Endothelial cell of umbilical vein (primary cell): ENCODE results near the gene CINP. TPM values are rescaled to one million over a fixed set of nuclear protein-coding genes. Genes with fewer than 3 reads are reported as not detected.

ENCODE experiments used
- BruUV-seq: library from RNA; stranded (reverse); fragments of 400-500 nt; replicated peaks from 2 replicates; lab custom pipeline; 2021; lab: Mats Ljungman, UMichigan
- CTCF ChIA-PET: fragments of 300-600, 350-600 bp; sonication (Branson Sonifier 250); formaldehyde crosslinking; loops from one replicate; lab custom pipeline; 2021; ENCODE audit warnings: antibody characterized with exemption, inconsistent platforms; lab: Charles Lee
- POLR2A ChIA-PET: fragments of 300-600, 350-600 bp; sonication (Branson Sonifier 250); formaldehyde crosslinking; loops from one replicate; lab custom pipeline; 2021; ENCODE audit warnings: antibody characterized with exemption, inconsistent platforms; lab: Charles Lee
- DNase-seq: peaks from one replicate; pipeline ENCODE4 v3.0.0-alpha.2; 2011; ENCODE audit warnings: low read depth, low spot score
- FAIRE-seq: peaks from 2 replicates; lab custom pipeline; 2011; peaks lifted over from hg19 to GRCh38; lab: Jason Lieb, UNC
- H2AFZ ChIP-seq: 2 replicates; pipeline ENCODE4 v1.6.0; 2012; ENCODE audit warnings: low read depth, low read length, control low read depth, inconsistent platforms
- H3K27ac ChIP-seq: 2 replicates; pipeline ENCODE4 v1.5.1; 2011; ENCODE audit warnings: low read depth, mild to moderate bottlenecking, control low read depth, low read length, moderate library complexity; ENCODE audit not compliant: insufficient read depth
- H3K27me3 ChIP-seq, 2 experiments: 2 replicates each; pipeline versions ENCODE4 v1.6.0 to v1.6.1; 2011; ENCODE audit warnings: low read length in 2 of 2, mixed read lengths in 1 of 2; ENCODE audit not compliant: control insufficient read depth in 2 of 2, insufficient read depth in 2 of 2
- H3K36me3 ChIP-seq, 2 experiments: 2 replicates in 1 of 2; 3 replicates in 1 of 2; pipeline ENCODE4 v1.5.1; 2011; ENCODE audit warnings: low read length in 2 of 2, mild to moderate bottlenecking in 1 of 2, moderate library complexity in 1 of 2; ENCODE audit not compliant: control insufficient read depth in 2 of 2, insufficient read depth in 2 of 2; ENCODE audit errors: extremely low read depth in 1 of 2
- H3K4me1 ChIP-seq: 3 replicates; pipeline ENCODE4 v1.5.1; 2011; ENCODE audit warnings: mild to moderate bottlenecking, low read length; ENCODE audit not compliant: control insufficient read depth, insufficient read depth; ENCODE audit errors: extremely low read depth
- H3K4me2 ChIP-seq: 2 replicates; pipeline ENCODE4 v1.6.1; 2011; ENCODE audit warnings: low read length, control low read depth, mixed read lengths; ENCODE audit not compliant: insufficient read depth
- H3K4me3 ChIP-seq, 3 experiments: fragments of 200-600 bp in 1 of 3; sonication (generic), shearing (Covaris generic) in 1 of 3; replicated peaks in 1 of 3; 2 replicates each; pipeline ENCODE4 v1.5.1; 2011 to 2016; ENCODE audit warnings: control low read depth in 3 of 3, low read length in 3 of 3, mild to moderate bottlenecking in 2 of 3, inconsistent platforms in 1 of 3, low read depth in 1 of 3, moderate library complexity in 1 of 3; ENCODE audit not compliant: insufficient read depth in 1 of 3
- H3K79me2 ChIP-seq: 2 replicates; pipeline ENCODE4 v1.6.0; 2012; ENCODE audit warnings: low read length, inconsistent platforms; ENCODE audit not compliant: control insufficient read depth, insufficient read depth
- H3K9ac ChIP-seq: replicated peaks from 2 replicates; pipeline ENCODE3; 2011; ENCODE audit warnings: low read length, control low read depth; ENCODE audit not compliant: insufficient read depth; ENCODE audit errors: extremely low read depth
- H3K9me1 ChIP-seq: replicated peaks from 3 replicates; pipeline ENCODE4 v1.6.0; 2011; ENCODE audit warnings: mild to moderate bottlenecking, low read length; ENCODE audit not compliant: control insufficient read depth, insufficient read depth; ENCODE audit errors: extremely low read depth
- H3K9me3 ChIP-seq: replicated peaks from 2 replicates; pipeline ENCODE4 v1.5.1; 2012; ENCODE audit warnings: low read length, inconsistent platforms; ENCODE audit not compliant: control insufficient read depth, insufficient read depth
- H4K20me1 ChIP-seq: replicated peaks from 2 replicates; pipeline ENCODE3; 2011; ENCODE audit warnings: mild to moderate bottlenecking, low read length; ENCODE audit not compliant: control insufficient read depth, insufficient read depth; ENCODE audit errors: extremely low read depth
- CTCF ChIP-seq, 2 donors: IDR thresholded peaks; 1 replicate in 1 of 2; 2 replicates in 1 of 2; pipeline ENCODE4 v1.5.1; 2011; ENCODE audit warnings: low read length in 2 of 2, mild to moderate bottlenecking in 2 of 2, moderate library complexity in 2 of 2, control low read depth in 1 of 2, inconsistent platforms in 1 of 2, low read depth in 1 of 2; ENCODE audit not compliant: insufficient read depth in 1 of 2; ENCODE audit errors: extremely low read depth in 1 of 2
- JUN ChIP-seq: IDR thresholded peaks from 2 replicates; pipeline ENCODE4 v1.6.1; 2011; ENCODE audit warnings: borderline replicate concordance, low read depth; ENCODE audit not compliant: insufficient read length, insufficient read depth
- MYC ChIP-seq: IDR thresholded peaks from one replicate; pipeline ENCODE4 v1.6.1; 2011; ENCODE audit warnings: mild to moderate bottlenecking, low read depth, low read length
- dilution Hi-C: fragments of 300-500 bp; cut with MboI; formaldehyde crosslinking; loops from one replicate; pipeline ENCODE4 v1.15.0; 2019; ENCODE audit warnings: low sequenced_read_pairs; ENCODE audit not compliant: extremely low pct_ligation_motif_present
- intact Hi-C: fragments of 100-400 bp; cut with micrococcal nuclease; formaldehyde crosslinking; loops from one replicate; pipeline ENCODE4 v1.10.0; 2022
- polyA plus RNA-seq, 4 experiments: library from polyadenylated mRNA; depleted of rRNA in 3 of 4; stranded (reverse) in 3 of 4; unstranded in 1 of 4; fragments of >200 nt; gene quantifications; 2 replicates each; pipeline versions ENCODE4 v1.2.1 to v1.2.3, GENCODE V29; 2011 to 2012; ENCODE audit warnings: missing spikeins in 1 of 4
- total RNA-seq: library from RNA; stranded (reverse); gene quantifications from 2 replicates; pipeline ENCODE4 v1.2.3, GENCODE V29; 2021

Gene CINP
- total and polyA plus RNA-seq, 2 donors (not counting 3 experiments of a cell fraction or from before 2014, with no cell fraction given), result 44.0 to 79.1 TPM

GRCh38 chr14:102351023-102351422 is 11.7 kb downstream of the CINP start:
- intact Hi-C loops, result loop anchor here (1.0 kb wide), 1 partner anchor 11 kb away; the partner anchor contains the start of genes CINP and TECPR2
- no TSS peak for BruUV-seq
- H3K4me1 ChIP-seq, result peaks cover 18% of the 10 kb centered on the region
- no peaks in the 10 kb centered on the region for H3K9me1 ChIP-seq
- no peaks in the 10 kb centered on the region for H3K79me2 ChIP-seq
- no peaks in the 10 kb centered on the region for H3K9me3 ChIP-seq
- H3K27me3 ChIP-seq, result no peaks in the 10 kb centered on the region
- H3K36me3 ChIP-seq, result peaks cover 5 to 10% of the 10 kb centered on the region in 2 experiments
- no peak overlapping the region for H3K4me3 ChIP-seq
- H2AFZ ChIP-seq, result peak overlapping the region; percentile 74
- dilution Hi-C loops, result no loop called here
- DNase-seq, result peak; percentile 93
- H4K20me1 ChIP-seq, result no peaks in the 10 kb centered on the region
- TF ChIP-seq CTCF (IDR thresholded peaks at IDR 0.05; ENCODE audit: extremely low read depth in 1 of 2, insufficient read depth in 1 of 2, low read depth in 1 of 2, low read length in 2 of 2) (no peak), MYC (no peak)
- ChIA-PET POLR2A (no interaction called here), CTCF (interaction anchor here (1.2 to 1.7 kb wide), 2 partner anchors 12 to 37 kb away, joined by 3 to 5 read pairs; partner anchors contain the start of gene TECPR2)
- FAIRE-seq, result peak; percentile 75
- H3K9ac ChIP-seq, result peak overlapping the region; percentile 52
- H3K27ac ChIP-seq, result peak overlapping the region; percentile 75
- H3K4me2 ChIP-seq, result peak overlapping the region; percentile 88

- dilution Hi-C loops, result no loop called here
- no peaks in the 10 kb centered on the region for H3K9me1 ChIP-seq
- CTCF ChIA-PET, result interaction anchor here (1.7 kb wide), 1 partner anchor 31 kb away, joined by 4 read pairs; no protein-coding TSS in a partner anchor
- peaks cover 18% of the 10 kb centered on the region for H3K4me1 ChIP-seq
- no peaks in the 10 kb centered on the region for H3K79me2 ChIP-seq
- TF ChIP-seq JUN, result no peak
- no peak overlapping the region for H3K9ac ChIP-seq
- DNase-seq (no peak), FAIRE-seq (no peak)
- no peak overlapping the region for H3K4me3 ChIP-seq
- H3K36me3 ChIP-seq, result peaks cover 5 to 20% of the 10 kb centered on the region in 2 experiments
- no TSS peak for BruUV-seq
- no peaks in the 10 kb centered on the region for H4K20me1 ChIP-seq
- POLR2A ChIA-PET, result no interaction called here
- H3K9me3 ChIP-seq, result no peaks in the 10 kb centered on the region
- H3K4me2 ChIP-seq, result no peak overlapping the region
- H2AFZ ChIP-seq, result no peak overlapping the region
- intact Hi-C loops, result no loop called here
- H3K27me3 ChIP-seq, result no peaks in the 10 kb centered on the region
- H3K27ac ChIP-seq, result no peak overlapping the region
These were observed 14.3 kb downstream of the CINP start for GRCh38 chr14:102348376-102348775.
